Peyer's patch (tissue), 4 donors: ENCODE measurements around the gene DNAH3. TPM values are rescaled to one million over a fixed set of nuclear protein-coding genes. Genes with fewer than 3 reads are reported as not detected.

Experiments
- DNase-seq, 3 donors: peaks; one replicate each; pipeline ENCODE4 v3.0.0-alpha.2; 2017 to 2019
- H3K27ac ChIP-seq, 4 donors: fragments of 200-600 bp; sonication (generic); one replicate each; pipeline ENCODE4 v1.5.1; 2016 to 2019
- H3K27me3 ChIP-seq, 2 donors: fragments of 200-600 bp; sonication (generic); one replicate each; pipeline ENCODE4 v1.5.1; 2019
- H3K36me3 ChIP-seq, 3 donors: fragments of 200-600 bp; sonication (generic); one replicate each; pipeline ENCODE4 v1.5.1; 2016 to 2019
- H3K4me1 ChIP-seq, 4 donors: fragments of 200-600 bp; sonication (generic); one replicate each; pipeline ENCODE4 v1.5.1; 2016 to 2019
- H3K4me3 ChIP-seq, 4 donors: fragments of 200-600 bp; sonication (generic); 1 replicate in 3 of 4; 2 replicates in 1 of 4; pipeline ENCODE4 v1.5.1; 2016 to 2019; ENCODE audit warnings: mild to moderate bottlenecking in 1 of 4
- H3K9me3 ChIP-seq, 4 donors: fragments of 200-600 bp; sonication (generic); one replicate each; pipeline ENCODE4 v1.5.1; 2016 to 2019; ENCODE audit warnings: mild to moderate bottlenecking in 1 of 4
- CTCF ChIP-seq, 6 experiments: fragments of 450-650 bp in 4 of 6; fragments of 200-600 bp in 2 of 6; sonication (generic) in 1 of 6; IDR thresholded peaks; one replicate each; pipeline ENCODE4 v1.5.1; 2017 to 2019; ENCODE audit warnings: antibody characterized with exemption in 6 of 6, mild to moderate bottlenecking in 3 of 6, moderate library complexity in 1 of 6
- POLR2A ChIP-seq, 2 donors: fragments of 450-650 bp; IDR thresholded peaks; one replicate each; pipeline ENCODE4 v1.5.1; 2017; ENCODE audit warnings: antibody characterized with exemption in 2 of 2, mild to moderate bottlenecking in 2 of 2, moderate library complexity in 2 of 2
- total RNA-seq, 4 donors: library from RNA; depleted of rRNA; stranded (reverse); fragments of >200 nt; gene quantifications; one replicate each; pipeline ENCODE4 v1.1.0, GENCODE V29; 2016

Gene DNAH3
- total RNA-seq, 4 donors from 2014 or later, result 2.1 to 6.7 (median 4.5) TPM

GRCh38 chr16:20944861-20945574 lies 205.6 kb downstream of the DNAH3 start:
- H3K9me3 ChIP-seq, result no peaks in the 10 kb centered on the region

GRCh38 chr16:20942256-20942655 lies 208.4 kb downstream of the DNAH3 start:
- H3K27ac ChIP-seq, result no peak overlapping the region
- no peaks in the 10 kb centered on the region for H3K4me1 ChIP-seq
- H3K9me3 ChIP-seq, result no peaks in the 10 kb centered on the region
- no peaks in the 10 kb centered on the region for H3K27me3 ChIP-seq
- no peak for DNase-seq
- TF ChIP-seq CTCF (IDR thresholded peaks at IDR 0.05) (no peak), POLR2A (IDR thresholded peaks at IDR 0.05) (no peak)
- no peak overlapping the region for H3K4me3 ChIP-seq
- no peaks in the 10 kb centered on the region for H3K36me3 ChIP-seq

More at GRCh38 chr16:20944861-20945574, 205.6 kb downstream of the DNAH3 start:
- no peak overlapping the region for H3K4me3 ChIP-seq
- H3K27me3 ChIP-seq, result no peaks in the 10 kb centered on the region
- DNase-seq, result no peak
- H3K36me3 ChIP-seq, result no peaks in the 10 kb centered on the region
- no peak overlapping the region for H3K27ac ChIP-seq
- H3K4me1 ChIP-seq, result no peaks in the 10 kb centered on the region
- TF ChIP-seq CTCF (IDR thresholded peaks at IDR 0.05), result peak in 1 of 6 experiments; percentile 3
- TF ChIP-seq POLR2A (IDR thresholded peaks at IDR 0.05), result no peak

- Histone ChIP-seq H3K4me1 (no peaks in the 10 kb centered on the region), H3K36me3 (no peaks in the 10 kb centered on the region), H3K27me3 (no peaks in the 10 kb centered on the region), H3K27ac (no peak overlapping the region), H3K4me3 (no peak overlapping the region), H3K9me3 (no peaks in the 10 kb centered on the region)
- no peak for DNase-seq
- TF ChIP-seq POLR2A (IDR thresholded peaks at IDR 0.05), result no peak
- TF ChIP-seq CTCF (IDR thresholded peaks at IDR 0.05), result no peak
These were observed 209.1 kb downstream of the DNAH3 start for GRCh38 chr16:20941636-20941926.

- Histone ChIP-seq H3K36me3 (no peaks in the 10 kb centered on the region), H3K27ac (no peak overlapping the region), H3K27me3 (no peaks in the 10 kb centered on the region), H3K9me3 (no peaks in the 10 kb centered on the region), H3K4me1 (no peaks in the 10 kb centered on the region), H3K4me3 (no peak overlapping the region)
- DNase-seq, result no peak
- TF ChIP-seq CTCF (IDR thresholded peaks at IDR 0.05), result no peak
- TF ChIP-seq POLR2A (IDR thresholded peaks at IDR 0.05), result no peak
These were observed 209.6 kb downstream of the DNAH3 start for GRCh38 chr16:20940871-20941635.

GRCh38 chr16:20939611-20940010 lies 211.0 kb downstream of the DNAH3 start:
- no peaks in the 10 kb centered on the region for H3K36me3 ChIP-seq
- no peaks in the 10 kb centered on the region for H3K4me1 ChIP-seq
- DNase-seq, result no peak
- H3K4me3 ChIP-seq, result no peak overlapping the region
- TF ChIP-seq POLR2A (IDR thresholded peaks at IDR 0.05) (no peak), CTCF (IDR thresholded peaks at IDR 0.05) (no peak)
- no peak overlapping the region for H3K27ac ChIP-seq
- no peaks in the 10 kb centered on the region for H3K27me3 ChIP-seq
- H3K9me3 ChIP-seq, result no peaks in the 10 kb centered on the region
